ENCODE data around the gene NSUN7.

The NSUN7 gene

DNA sequence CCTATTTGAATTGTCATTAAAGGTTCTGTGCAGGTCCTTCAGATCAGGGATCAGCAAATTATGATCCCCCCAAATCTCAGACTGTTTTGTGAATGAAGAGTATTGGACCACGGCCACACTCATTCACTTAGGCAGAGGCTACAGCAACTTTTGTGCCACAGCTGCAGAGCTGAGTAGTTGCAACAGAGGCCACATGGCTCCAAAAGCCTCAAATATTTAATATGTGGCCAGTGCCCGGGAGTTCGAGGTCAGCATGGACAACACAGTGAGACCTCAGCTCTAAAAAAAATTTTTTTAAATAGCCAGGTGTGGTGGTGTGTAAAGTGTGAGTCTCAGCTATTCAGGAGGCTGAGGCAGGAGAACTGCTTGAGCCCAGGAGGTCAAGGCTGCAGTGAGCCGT lies 100.7 kb downstream of the NSUN7 start:
- no peak for DNase-seq

DNA sequence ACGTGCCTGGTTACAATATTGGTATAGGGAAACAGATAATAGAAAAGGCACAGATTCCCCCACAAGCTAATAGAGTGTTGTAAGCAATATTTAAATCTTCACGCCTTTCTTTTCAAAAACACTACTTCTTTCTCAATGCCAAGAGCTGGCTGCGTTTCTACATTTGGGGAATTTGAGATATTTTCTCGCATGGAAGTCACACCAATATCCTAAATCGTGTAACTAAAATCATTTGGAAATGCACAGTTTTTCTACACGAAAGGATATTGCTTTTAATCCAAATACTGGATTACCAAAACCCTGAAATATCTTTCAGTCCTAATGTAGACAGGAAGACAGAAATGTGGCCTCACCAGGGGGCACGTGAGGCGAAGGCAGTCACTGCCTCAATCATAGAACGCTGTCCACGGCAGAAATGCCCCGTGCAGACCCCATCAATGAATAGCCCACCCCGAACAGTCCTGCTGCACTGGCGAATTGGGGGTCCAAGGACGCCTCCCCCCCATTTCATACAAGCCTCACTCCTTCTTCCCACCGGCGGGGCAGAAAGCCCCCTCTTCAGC lies 106.6 kb downstream of the NSUN7 start:
- no peak for DNase-seq

DNA sequence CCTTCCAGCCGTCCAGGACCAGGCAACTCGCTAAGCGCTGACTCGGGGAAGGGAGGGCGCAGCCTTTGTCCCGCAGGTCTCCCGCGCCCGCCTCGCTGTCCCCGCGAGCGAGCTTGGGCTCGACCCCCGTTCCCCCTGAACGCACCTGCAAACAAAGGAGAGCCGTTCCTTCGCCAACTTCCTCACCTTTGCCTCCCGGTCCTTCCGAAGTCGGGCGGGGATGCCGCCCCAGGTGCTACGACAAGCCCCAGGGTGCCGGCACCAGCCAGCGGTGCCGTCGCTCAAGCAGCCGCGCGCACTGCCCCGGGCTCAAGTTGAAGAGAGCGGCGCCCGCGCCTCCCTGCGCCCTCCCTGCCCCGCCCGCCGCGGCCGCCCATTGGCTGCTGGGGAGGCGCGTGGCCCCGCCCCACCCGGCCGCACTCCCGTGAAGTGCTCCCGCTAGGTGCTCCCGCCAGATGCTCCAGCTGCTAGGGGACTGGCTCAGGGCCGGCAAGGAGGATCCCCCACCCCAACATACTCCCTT lies 107.1 kb downstream of the NSUN7 start:
- DNase-seq = peak; percentile 54

DNA sequence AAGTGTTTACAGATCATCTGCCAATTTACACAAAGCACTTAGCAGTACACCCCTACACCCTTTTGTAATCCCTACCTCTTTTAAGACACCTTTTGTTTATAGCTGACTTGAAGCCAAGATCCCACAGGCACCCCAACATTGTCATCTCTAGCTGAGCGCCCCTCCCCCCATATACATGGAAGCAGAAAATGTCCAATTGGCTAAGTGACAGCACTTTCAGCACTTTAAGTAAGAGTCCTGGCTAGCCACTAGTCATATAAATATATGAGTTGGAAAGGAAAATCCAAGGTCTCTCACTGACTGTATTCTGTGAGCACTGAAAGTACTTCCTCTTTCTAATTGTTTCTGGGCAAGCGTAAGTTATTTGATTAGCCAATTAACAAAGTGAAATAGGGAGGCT lies 108.2 kb downstream of the NSUN7 start:
- DNase-seq = no peak

DNA sequence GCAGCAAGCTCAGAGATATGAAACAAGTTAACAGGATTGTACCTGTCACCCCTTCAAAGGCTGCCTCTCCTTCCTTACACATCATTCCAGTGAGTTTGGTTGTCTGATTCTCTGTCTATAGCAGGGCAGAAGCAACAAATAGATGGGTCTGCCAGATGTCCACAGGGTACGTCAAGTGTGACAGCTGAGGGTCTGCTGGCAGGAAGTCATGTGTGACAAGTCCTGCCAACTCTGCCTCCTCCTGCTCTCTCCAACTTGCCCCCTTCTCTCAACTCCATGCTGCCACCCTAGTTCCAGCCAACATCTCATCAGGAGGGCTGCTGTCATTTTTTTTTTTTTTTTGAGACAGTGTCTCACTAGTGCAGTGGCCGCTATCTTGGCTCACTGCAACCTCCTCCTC lies 109.2 kb downstream of the NSUN7 start:
- no peak for DNase-seq
